PFSK-1 (cell line): ENCODE results near the gene CC2D2A.

Experiments used
- FOXP2 ChIP-seq: optimal IDR thresholded peaks from 2 replicates; pipeline ENCODE3; 2011; ENCODE audit warnings: borderline replicate concordance, control low read depth, inconsistent platforms; ENCODE audit not compliant: insufficient read depth; ENCODE audit errors: extremely low read length, extremely low read depth
- POLR2AphosphoS5 ChIP-seq: IDR thresholded peaks from 2 replicates; pipeline ENCODE4 v1.6.1; 2012; ENCODE audit warnings: low read depth, mild to moderate bottlenecking, control low read depth, low read length, moderate library complexity
- REST ChIP-seq, 2 experiments: IDR thresholded peaks; 2 replicates each; pipeline versions ENCODE4 v1.6.1 to v1.8.0; 2011 to 2012; ENCODE audit warnings: low read depth in 2 of 2, low read length in 2 of 2, control low read depth in 1 of 2, inconsistent platforms in 1 of 2, mild to moderate bottlenecking in 1 of 2, moderate library complexity in 1 of 2; ENCODE audit not compliant: insufficient read depth in 1 of 2
- SIN3A ChIP-seq: IDR thresholded peaks from 2 replicates; pipeline ENCODE4 v1.6.1; 2012; ENCODE audit warnings: mild to moderate bottlenecking, low read length, moderate library complexity, borderline replicate concordance; ENCODE audit not compliant: insufficient read depth
- TAF1 ChIP-seq: IDR thresholded peaks from 2 replicates; pipeline ENCODE4 v1.6.1; 2012; ENCODE audit warnings: low read length, control low read depth, borderline replicate concordance; ENCODE audit not compliant: insufficient read depth

The CC2D2A gene

GRCh38 chr4:15543537-15544247 lies 74.0 kb downstream of the CC2D2A start:
- TF ChIP-seq FOXP2: no peak
- TF ChIP-seq TAF1: no peak
- no peak for TF ChIP-seq SIN3A
- no peak for TF ChIP-seq REST (IDR thresholded peaks at IDR 0.05; ENCODE audit: insufficient read depth in 1 of 2, low read depth in 2 of 2, low read length in 2 of 2)
- TF ChIP-seq POLR2AphosphoS5: no peak

GRCh38 chr4:15544248-15544729 lies 74.6 kb downstream of the CC2D2A start:
- TF ChIP-seq TAF1 (no peak), REST (IDR thresholded peaks at IDR 0.05; ENCODE audit: insufficient read depth in 1 of 2, low read depth in 2 of 2, low read length in 2 of 2) (no peak), POLR2AphosphoS5 (no peak), FOXP2 (no peak), SIN3A (no peak)

GRCh38 chr4:15545371-15545770 lies 75.7 kb downstream of the CC2D2A start:
- TF ChIP-seq REST (IDR thresholded peaks at IDR 0.05; ENCODE audit: insufficient read depth in 1 of 2, low read depth in 2 of 2, low read length in 2 of 2) (no peak), POLR2AphosphoS5 (no peak), SIN3A (no peak), FOXP2 (no peak), TAF1 (no peak)

- TF ChIP-seq TAF1 (no peak), SIN3A (no peak), POLR2AphosphoS5 (no peak)
Observed at GRCh38 chr4:15547392-15547791, 77.7 kb downstream of the CC2D2A start.

DNA sequence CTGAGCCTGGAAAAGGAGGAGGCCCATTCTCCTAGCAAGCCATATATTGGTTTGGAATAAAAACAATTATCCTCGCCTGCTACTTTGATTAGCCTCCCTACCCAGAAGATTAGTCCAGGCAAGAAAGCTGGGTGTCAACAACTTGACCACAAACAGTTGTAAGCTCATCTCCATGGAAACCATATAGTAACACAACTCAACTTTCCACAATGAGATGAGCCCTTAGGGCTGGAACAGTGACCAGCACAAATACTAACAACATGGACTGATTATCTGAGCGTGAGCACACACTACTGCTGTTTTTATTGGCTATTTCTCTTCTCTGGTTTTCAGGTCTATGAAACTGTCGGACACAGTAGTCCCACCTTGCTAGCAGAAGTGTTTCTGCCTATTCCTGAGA lies 80.8 kb downstream of the CC2D2A start:
- TF ChIP-seq POLR2AphosphoS5 (no peak), REST (IDR thresholded peaks at IDR 0.05; ENCODE audit: insufficient read depth in 1 of 2, low read depth in 2 of 2, low read length in 2 of 2) (no peak), FOXP2 (no peak), TAF1 (no peak), SIN3A (no peak)
